DOHH2 (cell line): ENCODE measurements around the gene BTBD18.

ENCODE experiments used
- H3F3A ChIP-seq: fragments of 200-600 bp; sonication (generic), shearing (Covaris generic); 2 replicates; pipeline ENCODE4 v1.6.0; 2016; ENCODE audit warnings: antibody characterized with exemption, mild to moderate bottlenecking; ENCODE audit not compliant: control insufficient read depth, insufficient read depth
- H3K27ac ChIP-seq: fragments of 200-600 bp; sonication (generic); 2 replicates; pipeline ENCODE4 v1.5.1; 2014; ENCODE audit warnings: low read depth, mild to moderate bottlenecking, low read length, moderate library complexity
- H3K27me3 ChIP-seq: fragments of 200-600 bp; sonication (generic); 2 replicates; pipeline ENCODE4 v1.6.1; 2014; ENCODE audit warnings: mild to moderate bottlenecking, low read length, mixed read lengths; ENCODE audit not compliant: control insufficient read depth
- H3K36me3 ChIP-seq: fragments of 200-600 bp; sonication (generic); 2 replicates; pipeline ENCODE4 v1.6.1; 2014; ENCODE audit warnings: mild to moderate bottlenecking, low read length, moderate library complexity, mixed read lengths; ENCODE audit not compliant: control insufficient read depth
- H3K4me1 ChIP-seq: fragments of 200-600 bp; sonication (generic); 2 replicates; pipeline ENCODE4 v1.6.1; 2014; ENCODE audit warnings: mild to moderate bottlenecking, low read length, mixed read lengths; ENCODE audit not compliant: control insufficient read depth
- H3K4me2 ChIP-seq: fragments of 200-600 bp; sonication (generic); 2 replicates; pipeline ENCODE4 v1.6.0; 2014; ENCODE audit warnings: mild to moderate bottlenecking, low read length, moderate library complexity
- H3K4me3 ChIP-seq: fragments of 200-600 bp; sonication (generic); 2 replicates; pipeline ENCODE4 v1.5.1; 2014; ENCODE audit warnings: mild to moderate bottlenecking, low read length, mixed read lengths
- H3K79me2 ChIP-seq: fragments of 200-600 bp; sonication (generic); 2 replicates; pipeline ENCODE4 v1.6.1; 2014; ENCODE audit warnings: mild to moderate bottlenecking, low read length, mixed read lengths; ENCODE audit not compliant: control insufficient read depth
- H3K9me2 ChIP-seq: fragments of 200-600 bp; sonication (generic); replicated peaks from 2 replicates; pipeline ENCODE4 v1.6.1; 2014; ENCODE audit warnings: mild to moderate bottlenecking, low read length, mixed read lengths; ENCODE audit not compliant: control insufficient read depth
- H3K9me3 ChIP-seq: fragments of 200-600 bp; sonication (generic); 2 replicates; pipeline ENCODE4 v1.6.1; 2014; ENCODE audit warnings: antibody characterized with exemption, low read length, mixed read lengths; ENCODE audit not compliant: control insufficient read depth, insufficient read depth
- H4K20me1 ChIP-seq: fragments of 200-600 bp; sonication (generic); 2 replicates; pipeline ENCODE4 v1.6.0; 2014; ENCODE audit warnings: low read depth, mild to moderate bottlenecking, antibody characterized with exemption, low read length, moderate library complexity; ENCODE audit not compliant: control insufficient read depth, insufficient read depth
- EZH2phosphoT487 ChIP-seq: fragments of 200-600 bp; sonication (generic); IDR thresholded peaks from 2 replicates; pipeline ENCODE4 v1.6.1; 2017; ENCODE audit warnings: borderline replicate concordance, mild to moderate bottlenecking, antibody characterized with exemption, low read length, moderate library complexity, mixed read lengths
- TF ChIP-seq, protein P1 (sequence below): fragments of 200-600 bp; sonication (generic); IDR thresholded peaks from one replicate; pipeline ENCODE4 v1.5.1; 2014; ENCODE audit warnings: antibody characterized with exemption, mild to moderate bottlenecking, low read depth, low read length; ENCODE audit not compliant: poor library complexity, severe bottlenecking

BTBD18 gene

GRCh38 chr11:57792060-57792541, 40.5 kb upstream of the BTBD18 start:
- H3K9me2 ChIP-seq = no peaks in the 10 kb centered on the region
- H4K20me1 ChIP-seq = no peaks in the 10 kb centered on the region
- H3F3A ChIP-seq = no peaks in the 10 kb centered on the region
- no peaks in the 10 kb centered on the region for H3K9me3 ChIP-seq
- H3K4me3 ChIP-seq = no peak overlapping the region
- no peak overlapping the region for H3K4me2 ChIP-seq
- no peaks in the 10 kb centered on the region for H3K27me3 ChIP-seq
- peaks cover 20% of the 10 kb centered on the region for H3K36me3 ChIP-seq
- H3K79me2 ChIP-seq = no peaks in the 10 kb centered on the region
- TF ChIP-seq EZH2phosphoT487 = no peak
- TF ChIP-seq, protein P1, sequence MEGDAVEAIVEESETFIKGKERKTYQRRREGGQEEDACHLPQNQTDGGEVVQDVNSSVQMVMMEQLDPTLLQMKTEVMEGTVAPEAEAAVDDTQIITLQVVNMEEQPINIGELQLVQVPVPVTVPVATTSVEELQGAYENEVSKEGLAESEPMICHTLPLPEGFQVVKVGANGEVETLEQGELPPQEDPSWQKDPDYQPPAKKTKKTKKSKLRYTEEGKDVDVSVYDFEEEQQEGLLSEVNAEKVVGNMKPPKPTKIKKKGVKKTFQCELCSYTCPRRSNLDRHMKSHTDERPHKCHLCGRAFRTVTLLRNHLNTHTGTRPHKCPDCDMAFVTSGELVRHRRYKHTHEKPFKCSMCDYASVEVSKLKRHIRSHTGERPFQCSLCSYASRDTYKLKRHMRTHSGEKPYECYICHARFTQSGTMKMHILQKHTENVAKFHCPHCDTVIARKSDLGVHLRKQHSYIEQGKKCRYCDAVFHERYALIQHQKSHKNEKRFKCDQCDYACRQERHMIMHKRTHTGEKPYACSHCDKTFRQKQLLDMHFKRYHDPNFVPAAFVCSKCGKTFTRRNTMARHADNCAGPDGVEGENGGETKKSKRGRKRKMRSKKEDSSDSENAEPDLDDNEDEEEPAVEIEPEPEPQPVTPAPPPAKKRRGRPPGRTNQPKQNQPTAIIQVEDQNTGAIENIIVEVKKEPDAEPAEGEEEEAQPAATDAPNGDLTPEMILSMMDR = no peak
- peaks cover 19% of the 10 kb centered on the region for H3K4me1 ChIP-seq
- H3K27ac ChIP-seq = no peak overlapping the region

GRCh38 chr11:57791321-57792059, 39.9 kb upstream of the BTBD18 start:
- Histone ChIP-seq H3K27ac (no peak overlapping the region), H3F3A (no peaks in the 10 kb centered on the region), H3K4me1 (peaks cover 19% of the 10 kb centered on the region), H3K4me3 (no peak overlapping the region), H4K20me1 (peaks cover 5% of the 10 kb centered on the region; the same call in 1 of the 2 replicates), H3K9me2 (no peaks in the 10 kb centered on the region), H3K79me2 (no peaks in the 10 kb centered on the region; the same call in 1 of the 2 replicates), H3K4me2 (no peak overlapping the region), H3K27me3 (no peaks in the 10 kb centered on the region), H3K36me3 (peaks cover 17% of the 10 kb centered on the region), H3K9me3 (no peaks in the 10 kb centered on the region)
- TF ChIP-seq, protein P1 = no peak
- no peak for TF ChIP-seq EZH2phosphoT487

DNA sequence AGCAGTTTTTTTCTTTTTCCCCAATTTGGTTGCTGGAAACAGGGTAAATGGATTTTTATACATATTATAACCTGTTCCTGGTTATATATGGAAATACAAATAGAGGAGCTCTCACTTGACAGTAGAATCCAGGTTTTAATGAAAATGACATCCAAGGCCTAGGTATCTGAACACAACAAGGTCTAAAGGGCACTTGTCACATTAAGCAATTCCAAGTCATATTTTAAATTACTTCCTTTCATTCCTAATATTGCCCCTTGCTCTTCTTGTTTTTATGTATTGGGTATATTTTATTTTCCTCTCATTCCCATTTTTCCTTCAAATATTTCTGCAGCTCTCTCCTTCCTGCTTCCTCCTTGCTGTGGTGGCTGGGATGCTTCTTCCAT, 37.1 kb upstream of the BTBD18 start:
- Histone ChIP-seq H3K27me3 (no peaks in the 10 kb centered on the region), H3K27ac (no peak overlapping the region), H3F3A (no peaks in the 10 kb centered on the region), H3K4me2 (no peak overlapping the region), H3K36me3 (peaks cover 4% of the 10 kb centered on the region), H3K4me3 (no peak overlapping the region), H3K79me2 (no peaks in the 10 kb centered on the region; the same call in 1 of the 2 replicates), H3K9me2 (no peaks in the 10 kb centered on the region), H3K9me3 (no peaks in the 10 kb centered on the region), H3K4me1 (peaks cover 34% of the 10 kb centered on the region), H4K20me1 (peaks cover 5% of the 10 kb centered on the region; the same call in 1 of the 2 replicates)
- TF ChIP-seq, protein P1 = no peak
- TF ChIP-seq EZH2phosphoT487 = no peak
